GM12878 (cell line): Measurements from ENCODE around the gene PPP1R1B. TPM values are rescaled to one million over a fixed set of nuclear protein-coding genes. Genes with fewer than 3 reads are reported as not detected.

Experiments used
- ATAC-seq: fragments of 200-7000 bp; cut with Tn5 transposase; 3 replicates; pipeline ENCODE4 v1.9.1; 2020; ENCODE audit warnings: mild to moderate bottlenecking, moderate library complexity
- BruUV-seq: library from RNA; stranded (reverse); fragments of 400-500 nt; replicated peaks from 2 replicates; lab custom pipeline; 2021; lab: Mats Ljungman, UMichigan
- CTCF ChIA-PET: fragments of 300-600 bp; sonication (Branson Sonifier 250); formaldehyde crosslinking; extraction: SDS; loops from one replicate; lab custom pipeline; 2021; ENCODE audit warnings: inconsistent platforms; lab: Yijun Ruan, JAX
- POLR2A ChIA-PET: fragments of 350-600 bp; formaldehyde crosslinking; extraction: SDS; loops from one replicate; lab custom pipeline; 2021; ENCODE audit warnings: inconsistent platforms; lab: Charles Lee
- RAD21 ChIA-PET: fragments of 300-600 bp; sonication (Branson Sonifier 250); formaldehyde crosslinking; loops from one replicate; lab custom pipeline; 2023; ENCODE audit warnings: antibody characterized with exemption; ENCODE audit not compliant: unreplicated experiment; lab: Charles Lee
- SMC1A ChIA-PET: fragments of 300-600 bp; sonication (Branson Sonifier 250); formaldehyde crosslinking; loops from one replicate; lab custom pipeline; 2023; ENCODE audit not compliant: unreplicated experiment, uncharacterized antibody; lab: Charles Lee
- DNase-seq: peaks from one replicate; pipeline ENCODE4 v3.0.0-alpha.2; 2011; ENCODE audit warnings: low read depth, low spot score
- FAIRE-seq: peaks from 3 replicates; lab custom pipeline; 2011; peaks lifted over from hg19 to GRCh38; lab: Jason Lieb, UNC
- H2AFZ ChIP-seq: 2 replicates; pipeline ENCODE4 v1.6.0; 2011; ENCODE audit warnings: low read depth, low read length, control low read depth; ENCODE audit not compliant: control insufficient read depth
- H3K27ac ChIP-seq: 2 replicates; pipeline ENCODE4 v1.5.1; 2011; ENCODE audit warnings: control low read depth; ENCODE audit not compliant: control insufficient read depth, insufficient read depth
- H3K27me3 ChIP-seq, 2 experiments: replicated peaks in 1 of 2; 2 replicates each; pipeline versions ENCODE4 v1.6.0 to v1.6.1; 2011; ENCODE audit warnings: low read length in 1 of 2; ENCODE audit not compliant: control insufficient read depth in 2 of 2, insufficient read depth in 2 of 2
- H3K36me3 ChIP-seq, 2 experiments: 2 replicates each; pipeline ENCODE4 v1.5.1; 2011; ENCODE audit warnings: low read length in 1 of 2; ENCODE audit not compliant: control insufficient read depth in 2 of 2, insufficient read depth in 2 of 2
- H3K4me1 ChIP-seq: 2 replicates; pipeline ENCODE4 v1.6.1; 2011; ENCODE audit warnings: mild to moderate bottlenecking, low read length, moderate library complexity, mixed read lengths; ENCODE audit not compliant: control insufficient read depth, insufficient read depth
- H3K4me2 ChIP-seq: 2 replicates; pipeline ENCODE4 v1.6.0; 2011; ENCODE audit warnings: control low read depth; ENCODE audit not compliant: control insufficient read depth, insufficient read depth
- H3K4me3 ChIP-seq: fragments of 200-600 bp; sonication (generic); 2 replicates; pipeline ENCODE4 v1.5.1; 2016
- H3K79me2 ChIP-seq: 2 replicates; pipeline ENCODE4 v1.6.0; 2011; ENCODE audit warnings: low read length; ENCODE audit not compliant: control insufficient read depth, insufficient read depth
- H3K9ac ChIP-seq: 2 replicates; pipeline ENCODE4 v1.8.0; 2011; ENCODE audit warnings: low read length, control low read depth, mixed read lengths; ENCODE audit not compliant: control insufficient read depth, insufficient read depth
- H3K9me3 ChIP-seq: replicated peaks from 3 replicates; pipeline ENCODE4 v1.5.1; 2011; ENCODE audit warnings: mild to moderate bottlenecking, low read length; ENCODE audit not compliant: control insufficient read depth, insufficient read depth
- H4K20me1 ChIP-seq: 2 replicates; pipeline ENCODE4 v1.6.0; 2011; ENCODE audit not compliant: control insufficient read depth, insufficient read depth
- CBX3 ChIP-seq: fragments of 200-600 bp; sonication (generic); IDR thresholded peaks from 2 replicates; pipeline ENCODE4 v1.6.1; 2016; ENCODE audit warnings: low read depth, borderline replicate concordance
- CREM ChIP-seq: IDR thresholded peaks from 2 replicates; pipeline ENCODE4 v1.6.1; 2014; ENCODE audit warnings: antibody characterized with exemption, low read depth
- EED ChIP-seq: sonication (generic); IDR thresholded peaks from 2 replicates; pipeline ENCODE4 v1.6.1; 2016; ENCODE audit warnings: antibody characterized with exemption, low read depth
- HDAC6 ChIP-seq: fragments of 200-600 bp; sonication (generic); IDR thresholded peaks from one replicate; pipeline ENCODE4 v1.8.0; 2017; ENCODE audit warnings: antibody characterized with exemption; ENCODE audit not compliant: unreplicated experiment
- IKZF2 ChIP-seq, 2 experiments: fragments of 450-650 bp; IDR thresholded peaks; 2 replicates each; pipeline ENCODE4 v1.6.1; 2017; ENCODE audit warnings: mild to moderate bottlenecking in 2 of 2, moderate library complexity in 2 of 2
- IRF4 ChIP-seq: IDR thresholded peaks from 2 replicates; pipeline ENCODE4 v1.6.1; 2011; ENCODE audit warnings: low read depth, low read length
- MTA3 ChIP-seq: IDR thresholded peaks from 2 replicates; pipeline ENCODE4 v1.6.1; 2012; ENCODE audit warnings: low read length, inconsistent platforms, borderline replicate concordance
- NFYA ChIP-seq: IDR thresholded peaks from 2 replicates; pipeline ENCODE4 v1.6.1; 2011; ENCODE audit warnings: low read depth, mild to moderate bottlenecking, low read length, improper control_type of control experiment, borderline replicate concordance
- NR2C2 ChIP-seq: IDR thresholded peaks from 2 replicates; pipeline ENCODE4 v1.6.1; 2011; ENCODE audit warnings: borderline replicate concordance, low read depth; ENCODE audit not compliant: control insufficient read depth, insufficient read length
- NR2F1 ChIP-seq: fragments of 450-650 bp; conservative IDR thresholded peaks from 2 replicates; pipeline ENCODE4 v1.6.1; 2017; ENCODE audit warnings: mild to moderate bottlenecking
- PML ChIP-seq: IDR thresholded peaks from 2 replicates; pipeline ENCODE4 v1.6.1; 2012; ENCODE audit warnings: low read length, inconsistent platforms
- SIN3A ChIP-seq: IDR thresholded peaks from 2 replicates; pipeline ENCODE4 v1.6.1; 2012; ENCODE audit warnings: low read depth, low read length, improper control_type of control experiment
- SPI1 ChIP-seq: IDR thresholded peaks from 2 replicates; pipeline ENCODE4 v1.6.1; 2011; ENCODE audit warnings: low read depth, mild to moderate bottlenecking, low read length, moderate library complexity, borderline replicate concordance; ENCODE audit not compliant: insufficient read depth
- SRF ChIP-seq, 2 experiments: IDR thresholded peaks; 2 replicates each; pipeline ENCODE4 v1.6.1; 2011; ENCODE audit warnings: low read depth in 2 of 2, low read length in 2 of 2, mild to moderate bottlenecking in 1 of 2, moderate library complexity in 1 of 2
- TBL1XR1 ChIP-seq: IDR thresholded peaks from 2 replicates; pipeline ENCODE4 v1.6.1; 2012; ENCODE audit warnings: low read depth, low read length, improper control_type of control experiment
- YY1 ChIP-seq: IDR thresholded peaks from 2 replicates; pipeline ENCODE4 v1.6.1; 2011; ENCODE audit warnings: low read depth, mild to moderate bottlenecking, low read length
- ZNF207 ChIP-seq: fragments of 450-650 bp; IDR thresholded peaks from 2 replicates; pipeline ENCODE4 v1.6.1; 2014; ENCODE audit warnings: antibody characterized with exemption, mild to moderate bottlenecking, borderline replicate concordance
- WGBS: methylation state at CpG from one replicate; pipeline ENCODE4 v1.1.6; 2016; ENCODE audit warnings: low lambda C conversion rate; ENCODE audit not compliant: insufficient replicate concordance, insufficient coverage; ENCODE audit errors: missing lambda C conversion rate; 5-methylcytosine and 5-hydroxymethylcytosine counted together
- in situ Hi-C: fragments of 300-500 bp; cut with MboI; formaldehyde crosslinking; loops from 9 replicates; pipeline ENCODE4 v1.14.3; 2018; ENCODE audit warnings: mixed read lengths
- intact Hi-C: fragments of 100-400 bp; cut with micrococcal nuclease; formaldehyde crosslinking; loops from one replicate; pipeline ENCODE4 v1.14.2; 2022; ENCODE audit not compliant: unreplicated experiment
- polyA plus RNA-seq, 11 experiments: library from polyadenylated mRNA; depleted of rRNA in 4 of 11; unstranded in 6 of 11; stranded (reverse) in 5 of 11; fragments of >200 nt; fragmentation: Nextera tagmentation in 4 of 11; fragmentation: Illumina TruSeq in 1 of 11; extraction: Ambion mirVana in 4 of 11; extraction: Trizol in 1 of 11; gene quantifications; 1 replicate in 1 of 11; 2 replicates in 10 of 11; pipeline versions ENCODE4 v1.2.1 to v1.2.3, GENCODE V29; 2011 to 2016; ENCODE audit warnings: inconsistent platforms in 2 of 11, missing spikeins in 2 of 11, low read depth in 1 of 11
- total RNA-seq, 4 experiments: library from RNA; depleted of rRNA in 3 of 4; stranded (reverse); fragments of >200 nt in 3 of 4; fragmentation: Illumina TruSeq in 1 of 4; extraction: Trizol in 1 of 4; gene quantifications; 2 replicates each; pipeline versions ENCODE4 v1.2.1 to v1.2.3, GENCODE V29; 2013 to 2021
- TF ChIP-seq, protein P1 (sequence below): fragments of 450-650 bp; formaldehyde crosslinking; IDR thresholded peaks from 2 replicates; pipeline ENCODE4 v1.5.0; 2022; ENCODE audit warnings: mild to moderate bottlenecking, missing genetic modification characterization

The PPP1R1B gene
- total and polyA plus RNA-seq, 10 of the 15 experiments (the other 5 are each of a cell fraction or from before 2014, with no cell fraction given): 0.08 TPM; not detected in 9

DNA sequence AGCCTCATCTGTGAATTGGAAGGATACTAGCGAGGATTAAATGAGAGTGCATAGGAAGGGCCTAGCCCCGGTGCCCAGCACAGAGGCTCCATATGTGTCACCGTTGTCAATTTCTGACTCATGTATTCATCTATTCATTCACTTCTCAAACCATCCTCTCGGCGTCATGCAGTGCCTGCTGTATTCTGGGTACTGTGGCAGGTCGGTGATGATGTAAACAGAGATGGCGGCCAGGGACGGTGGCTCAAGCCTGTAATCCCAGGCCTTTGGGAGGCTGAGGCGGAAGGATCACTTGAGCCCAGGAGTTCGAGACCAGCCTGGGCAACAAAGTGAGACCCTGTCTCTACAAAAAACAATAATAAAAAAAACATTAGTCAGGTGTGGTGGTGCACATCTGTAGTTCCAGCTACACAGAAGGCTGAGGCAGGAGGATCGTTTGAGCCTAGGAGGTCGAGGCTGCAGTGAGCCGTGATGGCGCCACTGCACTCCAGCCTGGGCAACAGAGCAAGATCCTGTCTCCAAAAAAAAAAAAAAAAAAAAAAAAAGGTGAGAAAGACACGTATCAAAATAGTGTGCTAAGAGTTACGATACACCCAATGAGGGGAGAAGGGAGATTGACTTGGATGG, 4.3 kb upstream of the PPP1R1B start (continued):
- TF ChIP-seq YY1 (peak; percentile 76), SPI1 (no peak), CREM (peak; percentile 61; the same call in 1 of the 2 replicates), HDAC6 (no peak)

DNA sequence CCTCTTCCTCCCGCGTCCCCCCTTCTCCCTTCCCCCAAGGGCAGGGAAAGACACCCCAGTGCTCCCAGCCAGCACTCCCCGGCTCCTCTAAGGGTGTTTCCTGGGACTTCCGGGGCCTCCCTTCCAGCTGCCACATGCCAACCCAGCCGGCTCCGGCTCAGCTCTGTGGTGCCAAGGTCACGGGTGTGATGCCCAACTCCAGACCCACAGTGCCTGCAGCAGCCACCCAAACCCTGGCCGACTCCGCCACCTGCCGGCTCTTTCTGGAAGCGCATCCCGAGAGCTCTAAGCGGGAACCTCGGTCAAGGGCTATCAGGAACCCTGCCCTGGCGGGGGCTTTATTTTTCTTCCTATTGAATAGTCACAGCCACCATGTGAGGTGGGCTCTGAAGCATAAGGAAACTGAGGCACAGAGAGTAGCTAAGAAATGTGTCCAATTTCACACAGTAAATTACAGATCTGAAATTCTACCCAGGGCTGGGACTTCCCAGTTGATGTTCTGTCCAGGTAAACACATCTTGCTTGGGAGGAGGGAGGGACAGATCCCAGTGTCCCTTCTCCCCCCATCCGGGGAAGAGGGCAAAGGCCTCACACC, 3.3 kb upstream of the PPP1R1B start:
- DNase-seq: no peak
- ChIA-PET RAD21 (interaction anchor here (0.6 to 5.6 kb wide), 15 partner anchors 10 to 404 kb away, joined by 3 to 54 read pairs (median 5); partner anchors contain the start of genes MIEN1 and PSMD3), SMC1A (interaction anchor here (0.6 to 5.4 kb wide), 21 partner anchors 9 to 442 kb away, joined by 3 to 36 read pairs (median 4); partner anchors contain the start of genes MIEN1, PNMT and STARD3), POLR2A (interaction anchor here (1.1 kb wide), 1 partner anchor 76 kb away, joined by 3 read pairs; no protein-coding TSS in a partner anchor), CTCF (interaction anchor here (0.6 to 8.9 kb wide), 54 partner anchors 9 to 502 kb away, joined by 3 to 225 read pairs (median 4); partner anchors contain the start of genes IKZF3, MIEN1, PGAP3 and PNMT)
- Histone ChIP-seq H3K4me1 (peaks cover 5% of the 10 kb centered on the region), H3K79me2 (no peaks in the 10 kb centered on the region), H3K9me3 (no peaks in the 10 kb centered on the region), H4K20me1 (no peaks in the 10 kb centered on the region), H3K27me3 (peaks cover 7 to 8% of the 10 kb centered on the region in 2 experiments), H2AFZ (no peak overlapping the region), H3K9ac (no peak overlapping the region), H3K27ac (no peak overlapping the region), H3K4me3 (no peak overlapping the region), H3K36me3 (no peaks in the 10 kb centered on the region), H3K4me2 (peak overlapping the region; percentile 26; the same call in 1 of the 2 replicates)
- in situ Hi-C loops (loop anchor here (5.0 kb wide), 2 partner anchors 129 to 359 kb away; partner anchors contain the start of gene PSMD3), intact Hi-C loops (loop anchor here (5.0 kb wide), 3 partner anchors 109 to 404 kb away; partner anchors contain the start of genes IKZF3 and MIEN1)
- WGBS: 1% methylated on average over 16 of the region's 16 CpGs
- no TSS peak for BruUV-seq
- ATAC-seq: peak; percentile 80
- FAIRE-seq: peak; percentile 91
- no peak for TF ChIP-seq CBX3
- TF ChIP-seq, protein P1, sequence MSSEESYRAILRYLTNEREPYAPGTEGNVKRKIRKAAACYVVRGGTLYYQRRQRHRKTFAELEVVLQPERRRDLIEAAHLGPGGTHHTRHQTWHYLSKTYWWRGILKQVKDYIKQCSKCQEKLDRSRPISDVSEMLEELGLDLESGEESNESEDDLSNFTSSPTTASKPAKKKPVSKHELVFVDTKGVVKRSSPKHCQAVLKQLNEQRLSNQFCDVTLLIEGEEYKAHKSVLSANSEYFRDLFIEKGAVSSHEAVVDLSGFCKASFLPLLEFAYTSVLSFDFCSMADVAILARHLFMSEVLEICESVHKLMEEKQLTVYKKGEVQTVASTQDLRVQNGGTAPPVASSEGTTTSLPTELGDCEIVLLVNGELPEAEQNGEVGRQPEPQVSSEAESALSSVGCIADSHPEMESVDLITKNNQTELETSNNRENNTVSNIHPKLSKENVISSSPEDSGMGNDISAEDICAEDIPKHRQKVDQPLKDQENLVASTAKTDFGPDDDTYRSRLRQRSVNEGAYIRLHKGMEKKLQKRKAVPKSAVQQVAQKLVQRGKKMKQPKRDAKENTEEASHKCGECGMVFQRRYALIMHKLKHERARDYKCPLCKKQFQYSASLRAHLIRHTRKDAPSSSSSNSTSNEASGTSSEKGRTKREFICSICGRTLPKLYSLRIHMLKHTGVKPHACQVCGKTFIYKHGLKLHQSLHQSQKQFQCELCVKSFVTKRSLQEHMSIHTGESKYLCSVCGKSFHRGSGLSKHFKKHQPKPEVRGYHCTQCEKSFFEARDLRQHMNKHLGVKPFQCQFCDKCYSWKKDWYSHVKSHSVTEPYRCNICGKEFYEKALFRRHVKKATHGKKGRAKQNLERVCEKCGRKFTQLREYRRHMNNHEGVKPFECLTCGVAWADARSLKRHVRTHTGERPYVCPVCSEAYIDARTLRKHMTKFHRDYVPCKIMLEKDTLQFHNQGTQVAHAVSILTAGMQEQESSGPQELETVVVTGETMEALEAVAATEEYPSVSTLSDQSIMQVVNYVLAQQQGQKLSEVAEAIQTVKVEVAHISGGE (CRISPR knock-in tag): no peak
- TF ChIP-seq NR2C2: no peak
- TF ChIP-seq IKZF2 (IDR thresholded peaks at IDR 0.05): peak in 1 of 2 experiments; percentile 30; a peak in 1 of 4 replicates
- TF ChIP-seq SIN3A: no peak
- TF ChIP-seq SRF (IDR thresholded peaks at IDR 0.05; ENCODE audit: low read depth in 2 of 2, low read length in 2 of 2): no peak
- TF ChIP-seq IRF4: no peak
- TF ChIP-seq TBL1XR1: no peak
- TF ChIP-seq EED: no peak
- TF ChIP-seq NR2F1: peak; percentile 50; the same call in 1 of the 2 replicates
- no peak for TF ChIP-seq PML
- no peak for TF ChIP-seq ZNF207
- TF ChIP-seq MTA3: no peak
- TF ChIP-seq NFYA: no peak
